TTC549 (cell line): Measurements from ENCODE around the gene NOS3.

Experiments
- FAIRE-seq: peaks from 2 replicates; lab custom pipeline; 2012; peaks lifted over from hg19 to GRCh38; lab: Jason Lieb, UNC

Gene NOS3

GRCh38 chr7:150990416-150991186 is at the start of gene NOS3:
TSS of gene NOS3 (plus strand) at chr7:150991017. CDS start at chr7:150993804, 2,787 bp downstream.
- no peak for FAIRE-seq

- FAIRE-seq: no peak
Observed at GRCh38 chr7:150941351-150942000, 49.3 kb upstream of the NOS3 start.

- FAIRE-seq: no peak
Observed at GRCh38 chr7:150942001-150942590, 48.7 kb upstream of the NOS3 start.

- FAIRE-seq: no peak
Observed at GRCh38 chr7:150942591-150943452, 48.0 kb upstream of the NOS3 start.

- FAIRE-seq: no peak
Observed at GRCh38 chr7:150943453-150943814, 47.4 kb upstream of the NOS3 start.

- FAIRE-seq: no peak
Observed at GRCh38 chr7:150944066-150945042, 46.5 kb upstream of the NOS3 start.

- FAIRE-seq: no peak
Observed at GRCh38 chr7:150945171-150945852, 45.5 kb upstream of the NOS3 start.

- no peak for FAIRE-seq
Observed at GRCh38 chr7:150945853-150946420, 44.9 kb upstream of the NOS3 start.

- no peak for FAIRE-seq
Observed at GRCh38 chr7:150946421-150947240, 44.2 kb upstream of the NOS3 start.

- no peak for FAIRE-seq
Observed at GRCh38 chr7:150947241-150947745, 43.5 kb upstream of the NOS3 start.

- no peak for FAIRE-seq
Observed at GRCh38 chr7:150947761-150948651, 42.8 kb upstream of the NOS3 start.

GRCh38 chr7:150948791-150949251 is 42.0 kb upstream of the NOS3 start:
- no peak for FAIRE-seq

- no peak for FAIRE-seq
Observed at GRCh38 chr7:150949564-150949963, 41.3 kb upstream of the NOS3 start.

GRCh38 chr7:150949971-150950491 is 40.8 kb upstream of the NOS3 start:
- FAIRE-seq: no peak

- no peak for FAIRE-seq
Observed at GRCh38 chr7:150950496-150951180, 40.2 kb upstream of the NOS3 start.

- no peak for FAIRE-seq
Observed at GRCh38 chr7:150951181-150951520, 39.7 kb upstream of the NOS3 start.

GRCh38 chr7:150951521-150951920 is 39.3 kb upstream of the NOS3 start:
- FAIRE-seq: no peak
